ENCODE data around the gene TTPAL. TPM values are rescaled to one million over a fixed set of nuclear protein-coding genes. Genes with fewer than 3 reads are reported as not detected.

Gene TTPAL
- total and polyA plus RNA-seq, 2 donors (not counting 3 experiments of a cell fraction or from before 2014, with no cell fraction given), result 4.0 to 8.0 TPM

DNA sequence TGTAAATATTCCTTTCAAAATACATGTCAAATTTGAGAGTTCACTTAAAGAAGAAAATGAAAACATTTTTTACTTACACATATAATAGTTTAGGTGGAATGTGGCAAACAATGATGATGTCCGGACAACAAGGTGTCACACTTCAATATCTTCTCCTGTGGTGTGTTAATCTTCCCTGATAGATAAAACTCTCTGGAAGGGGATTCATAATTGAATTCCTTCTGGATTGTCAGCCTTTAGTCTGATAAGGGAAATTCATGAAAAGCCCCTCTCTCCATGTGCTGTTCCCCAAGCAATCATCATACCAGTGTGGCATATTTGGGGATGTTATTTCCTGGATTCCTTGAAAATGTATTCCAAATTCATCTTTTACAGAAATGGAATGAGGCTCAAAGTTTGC, 47.2 kb downstream of the TTPAL start:
- H3K27ac ChIP-seq (ENCODE audit: insufficient read depth, low read depth, low read length), result no peak overlapping the region
- no TSS peak for BruUV-seq (replicated peaks)
- H3K9me3 ChIP-seq (replicated peaks; ENCODE audit: control insufficient read depth, insufficient read depth, low read length), result no peaks in the 10 kb centered on the region
- H4K20me1 ChIP-seq (replicated peaks; ENCODE audit: control insufficient read depth, extremely low read depth, insufficient read depth, low read length), result peaks cover under 1% of the 10 kb centered on the region
- H3K79me2 ChIP-seq (ENCODE audit: control insufficient read depth, insufficient read depth, low read length), result peaks cover 33% of the 10 kb centered on the region
- dilution Hi-C loops (cut with MboI; ENCODE audit: extremely low pct_ligation_motif_present, low sequenced_read_pairs), result no loop called here
- DNase-seq (ENCODE audit: low read depth, low spot score) (no peak), FAIRE-seq (no peak)
- H3K4me1 ChIP-seq (ENCODE audit: control insufficient read depth, extremely low read depth, insufficient read depth, low read length), result peaks cover 33% of the 10 kb centered on the region
- TF ChIP-seq MYC (IDR thresholded peaks at IDR 0.05; ENCODE audit: low read depth, low read length) (no peak), EZH2 (IDR thresholded peaks at IDR 0.05; ENCODE audit: borderline replicate concordance, low read depth, low read length, severe bottlenecking) (no peak), POLR2A (IDR thresholded peaks at IDR 0.05; ENCODE audit: low read depth, low read length) (no peak), GATA2 (IDR thresholded peaks at IDR 0.05; ENCODE audit: insufficient read depth, insufficient read length, low read depth, low read length) (no peak), POLR2AphosphoS5 (IDR thresholded peaks at IDR 0.05; ENCODE audit: insufficient read depth, low read depth, low read length) (no peak), FOS (IDR thresholded peaks at IDR 0.05; ENCODE audit: borderline replicate concordance, insufficient read depth, low read length) (no peak), JUN (IDR thresholded peaks at IDR 0.05; ENCODE audit: borderline replicate concordance, insufficient read depth, insufficient read length, low read depth) (no peak)
- TF ChIP-seq, protein P1, sequence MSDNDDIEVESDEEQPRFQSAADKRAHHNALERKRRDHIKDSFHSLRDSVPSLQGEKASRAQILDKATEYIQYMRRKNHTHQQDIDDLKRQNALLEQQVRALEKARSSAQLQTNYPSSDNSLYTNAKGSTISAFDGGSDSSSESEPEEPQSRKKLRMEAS (IDR thresholded peaks at IDR 0.05; ENCODE audit: insufficient read depth, insufficient read length), result no peak
- TF ChIP-seq, protein P2, sequence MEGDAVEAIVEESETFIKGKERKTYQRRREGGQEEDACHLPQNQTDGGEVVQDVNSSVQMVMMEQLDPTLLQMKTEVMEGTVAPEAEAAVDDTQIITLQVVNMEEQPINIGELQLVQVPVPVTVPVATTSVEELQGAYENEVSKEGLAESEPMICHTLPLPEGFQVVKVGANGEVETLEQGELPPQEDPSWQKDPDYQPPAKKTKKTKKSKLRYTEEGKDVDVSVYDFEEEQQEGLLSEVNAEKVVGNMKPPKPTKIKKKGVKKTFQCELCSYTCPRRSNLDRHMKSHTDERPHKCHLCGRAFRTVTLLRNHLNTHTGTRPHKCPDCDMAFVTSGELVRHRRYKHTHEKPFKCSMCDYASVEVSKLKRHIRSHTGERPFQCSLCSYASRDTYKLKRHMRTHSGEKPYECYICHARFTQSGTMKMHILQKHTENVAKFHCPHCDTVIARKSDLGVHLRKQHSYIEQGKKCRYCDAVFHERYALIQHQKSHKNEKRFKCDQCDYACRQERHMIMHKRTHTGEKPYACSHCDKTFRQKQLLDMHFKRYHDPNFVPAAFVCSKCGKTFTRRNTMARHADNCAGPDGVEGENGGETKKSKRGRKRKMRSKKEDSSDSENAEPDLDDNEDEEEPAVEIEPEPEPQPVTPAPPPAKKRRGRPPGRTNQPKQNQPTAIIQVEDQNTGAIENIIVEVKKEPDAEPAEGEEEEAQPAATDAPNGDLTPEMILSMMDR (IDR thresholded peaks at IDR 0.05; ENCODE audit: extremely low read depth in 1 of 2, insufficient read depth in 1 of 2, low read depth in 1 of 2, low read length in 2 of 2), result no peak
- H2AFZ ChIP-seq (ENCODE audit: low read depth, low read length), result no peak overlapping the region
- H3K27me3 ChIP-seq (ENCODE audit: control insufficient read depth in 2 of 2, insufficient read depth in 2 of 2, low read length in 2 of 2), result no peaks in the 10 kb centered on the region
- no peak overlapping the region for H3K4me3 ChIP-seq (replicated peaks in 1 of 3; ENCODE audit: insufficient read depth in 1 of 3, low read depth in 1 of 3, low read length in 3 of 3)
- ChIA-PET CTCF (interaction anchor here (1.3 to 1.8 kb wide), 2 partner anchors 75 to 79 kb away, joined by 3 to 8 read pairs; no protein-coding TSS in a partner anchor), POLR2A (no interaction called here)
- intact Hi-C loops (cut with micrococcal nuclease), result loop anchor here (1.0 to 2.0 kb wide), 5 partner anchors 9 to 312 kb away; partner anchors contain the start of genes OSER1 and PKIG
- H3K9me1 ChIP-seq (replicated peaks; ENCODE audit: control insufficient read depth, extremely low read depth, insufficient read depth, low read length), result no peaks in the 10 kb centered on the region
- H3K4me2 ChIP-seq (ENCODE audit: insufficient read depth, low read length), result no peak overlapping the region
- no peak overlapping the region for H3K9ac ChIP-seq (replicated peaks; ENCODE audit: extremely low read depth, insufficient read depth, low read length)
- H3K36me3 ChIP-seq (ENCODE audit: control insufficient read depth in 2 of 2, extremely low read depth in 1 of 2, insufficient read depth in 2 of 2, low read length in 2 of 2), result no peaks in the 10 kb centered on the region

Data from endothelial cell of umbilical vein (primary cell).